NCI-H2171 (cell line): Measurements from ENCODE around the gene SMPD3.

Source experiments
- DNase-seq: peaks from one replicate; lab custom pipeline; 2025; lab: John Stamatoyannopoulos, UW

The SMPD3 gene

DNA sequence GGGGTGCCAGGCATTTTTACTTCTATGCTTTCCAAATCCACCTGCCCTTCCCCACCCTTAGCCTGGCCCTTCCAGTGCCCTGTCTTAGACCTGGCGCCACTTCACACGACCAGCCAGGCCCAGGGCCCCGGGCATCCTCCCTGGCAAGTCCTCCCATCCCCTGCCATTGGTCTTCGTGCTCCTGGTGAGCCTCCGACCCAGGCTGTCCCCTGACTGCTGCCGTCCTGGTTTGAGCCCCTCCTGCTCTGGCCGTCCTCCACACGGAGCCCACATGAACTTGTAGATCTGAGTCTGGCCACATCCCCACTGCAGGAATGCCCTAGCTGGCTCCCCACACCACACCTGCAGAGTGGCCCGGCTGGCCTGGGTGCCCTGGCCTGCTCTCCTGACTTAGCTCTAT is 93.5 kb downstream of the SMPD3 start:
- DNase-seq = no peak

DNA sequence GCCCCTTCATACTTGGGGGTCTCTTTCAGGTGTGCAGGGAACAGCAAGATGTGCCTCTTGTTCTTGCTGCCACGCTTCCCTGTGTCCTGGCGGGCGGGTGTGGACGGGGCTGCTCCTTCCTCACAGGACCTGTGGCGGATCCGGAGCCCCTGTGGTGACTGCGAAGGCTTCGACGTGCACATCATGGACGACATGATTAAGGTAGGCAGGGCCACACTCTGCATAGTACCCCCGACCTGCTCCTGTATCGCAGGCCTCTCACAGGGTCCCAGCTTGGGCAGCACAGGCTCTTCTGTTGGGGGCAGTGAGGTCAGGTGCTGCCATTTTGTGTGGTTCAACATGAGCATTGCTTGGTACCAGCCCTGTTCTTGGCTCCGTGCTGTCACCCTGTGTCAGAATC is 94.9 kb downstream of the SMPD3 start:
- DNase-seq = no peak

DNA sequence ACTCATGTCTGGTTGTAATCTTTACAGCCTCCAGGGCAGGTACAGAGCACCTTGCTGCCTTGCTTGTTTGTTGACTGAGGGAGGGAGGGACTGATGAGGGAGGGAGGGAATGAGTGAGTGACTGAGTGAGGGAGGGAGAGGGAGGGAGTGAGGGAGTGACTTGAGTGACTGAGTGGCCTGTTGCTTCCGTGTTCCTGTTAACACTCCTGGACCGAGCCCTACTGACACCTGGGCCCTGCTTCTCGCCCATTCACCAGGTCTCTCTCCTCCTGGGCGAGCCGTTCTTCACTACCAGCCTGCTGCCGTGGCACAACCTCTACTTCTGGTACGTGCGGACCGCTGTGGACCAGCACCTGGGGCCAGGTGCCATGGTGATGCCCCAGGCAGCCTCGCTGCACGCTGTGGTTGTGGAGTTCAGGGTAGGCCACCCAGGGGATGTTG is 96.3 kb downstream of the SMPD3 start:
- no peak for DNase-seq

DNA sequence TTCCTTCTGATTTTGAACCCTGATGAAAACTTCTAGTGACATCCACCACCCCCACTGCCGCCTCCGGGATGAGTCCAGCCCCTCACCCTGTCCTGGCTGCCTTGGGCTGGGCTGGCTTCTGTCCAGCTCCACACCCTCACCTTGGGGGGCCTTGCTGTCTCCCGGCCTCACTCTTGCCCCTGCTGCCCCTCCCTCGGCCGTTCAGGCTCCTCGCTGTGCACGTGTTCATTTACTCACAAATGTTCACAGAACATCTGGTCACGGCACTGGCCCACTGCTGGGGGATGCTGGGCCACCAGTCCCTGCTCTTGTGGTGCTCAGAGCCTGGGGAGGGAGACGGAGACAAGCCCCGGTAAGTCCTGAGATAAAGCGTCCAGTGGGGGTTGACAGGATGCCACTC is 96.8 kb downstream of the SMPD3 start:
- no peak for DNase-seq

DNA sequence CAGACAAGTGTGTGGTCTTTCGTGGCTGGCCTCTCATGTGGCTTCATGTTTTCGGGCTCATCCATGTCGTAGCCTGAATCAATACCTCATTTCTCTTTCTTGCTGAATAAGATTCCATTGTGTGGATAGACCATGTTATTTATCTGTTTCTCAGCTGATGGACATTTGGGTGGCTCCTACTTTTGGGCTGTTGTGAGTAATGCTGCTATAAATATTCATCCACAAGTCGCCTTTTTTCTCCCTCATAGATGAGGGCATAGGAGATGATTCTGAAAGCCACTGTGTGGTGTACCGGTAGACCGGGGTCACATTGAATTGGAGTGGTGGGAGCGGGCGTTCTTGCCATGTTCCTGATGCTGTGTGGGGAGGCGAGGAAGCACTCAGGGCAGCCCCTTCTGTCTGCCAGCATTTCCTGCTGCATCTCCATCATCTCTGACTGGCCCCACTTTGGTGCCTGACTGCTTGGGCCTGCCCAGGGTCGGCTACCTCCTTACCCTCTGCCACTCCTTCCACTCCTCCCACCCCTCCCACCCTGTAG is 97.4 kb downstream of the SMPD3 start:
- DNase-seq = no peak

DNA sequence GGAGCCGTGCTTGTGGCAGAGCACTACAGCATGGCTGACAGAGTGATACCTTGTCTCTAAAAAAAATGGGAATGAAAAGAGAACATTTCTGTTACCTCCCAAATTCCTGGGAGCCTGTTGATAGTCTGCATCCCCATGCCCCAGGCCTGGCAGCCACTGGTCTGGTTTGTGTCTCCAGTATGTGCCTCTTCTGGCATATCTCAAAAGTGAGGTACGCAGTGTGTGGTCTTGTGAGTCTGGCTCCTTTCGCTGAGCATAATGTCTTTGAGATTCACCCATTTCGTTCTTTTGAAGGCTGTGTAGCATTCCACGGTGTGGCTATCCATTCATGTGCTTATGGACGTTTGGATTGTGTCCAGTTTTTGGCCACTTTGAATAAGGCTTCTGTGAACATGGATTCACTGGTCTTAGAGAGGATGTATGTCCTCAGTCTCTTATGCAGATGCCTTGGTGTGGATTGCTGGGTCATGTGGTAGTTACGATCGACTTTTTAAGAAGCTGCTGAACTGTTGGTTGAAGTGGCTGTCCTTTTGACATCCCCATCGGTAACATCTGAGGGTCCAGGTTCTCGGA is 98.4 kb downstream of the SMPD3 start:
- no peak for DNase-seq

DNA sequence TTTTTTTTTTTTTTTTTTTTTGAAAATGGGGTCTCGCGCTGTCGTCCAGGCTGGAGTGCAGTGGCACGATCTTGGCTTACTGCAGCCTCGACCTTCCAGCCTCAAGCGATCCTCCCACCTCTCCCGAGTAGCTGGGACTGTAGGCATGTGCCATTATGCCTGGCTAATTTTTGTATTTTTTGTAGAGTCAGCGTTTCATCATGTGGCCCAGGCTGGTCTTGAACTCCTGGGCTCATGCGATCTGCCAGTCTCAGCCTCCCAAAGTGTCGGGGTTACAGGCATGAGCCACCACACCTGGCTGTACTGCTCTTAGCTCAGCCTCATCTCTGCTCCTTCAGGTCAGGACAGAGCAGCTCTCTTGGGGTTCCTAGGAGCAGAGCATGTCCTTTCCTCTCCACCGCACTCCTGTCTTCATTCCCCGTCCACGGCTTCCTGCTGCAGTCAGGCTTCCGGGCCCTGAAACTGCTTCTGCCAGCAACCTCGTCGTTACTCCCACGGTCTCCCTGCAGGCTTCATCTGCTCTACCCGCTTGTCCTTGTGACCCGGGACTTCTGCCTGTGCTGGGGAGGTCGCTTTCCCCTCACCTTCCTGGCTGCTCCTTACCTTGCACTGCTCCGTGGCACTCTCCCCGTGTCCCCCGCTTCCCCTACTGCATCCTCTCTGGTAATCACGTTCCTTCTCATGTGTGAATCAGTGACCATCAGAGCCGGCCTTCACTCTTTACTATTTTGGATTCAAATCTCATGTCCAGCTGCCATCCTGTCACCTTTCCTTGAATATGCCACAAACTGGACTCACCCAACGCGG is 99.5 kb downstream of the SMPD3 start:
- no peak for DNase-seq

DNA sequence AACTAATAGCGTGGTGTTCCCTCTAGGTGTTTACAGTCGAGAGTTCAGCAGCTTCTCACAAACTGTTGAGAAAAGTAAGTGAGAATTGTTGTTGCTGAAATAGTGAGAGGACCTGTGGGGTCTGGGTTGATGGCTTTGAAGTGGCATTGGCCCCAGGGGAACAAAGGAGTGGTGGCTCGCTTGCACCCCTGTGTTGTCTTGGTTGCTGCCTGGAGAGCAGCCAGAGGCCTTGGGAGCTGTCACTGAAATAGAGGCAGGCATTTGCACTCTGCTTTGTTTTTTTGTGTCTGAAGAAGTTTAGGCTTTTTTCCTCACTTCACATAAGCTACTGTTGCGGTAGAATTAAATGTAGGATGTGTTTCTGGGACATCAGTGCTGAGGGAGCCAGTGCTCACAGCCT is 100.7 kb downstream of the SMPD3 start:
- no peak for DNase-seq

DNA sequence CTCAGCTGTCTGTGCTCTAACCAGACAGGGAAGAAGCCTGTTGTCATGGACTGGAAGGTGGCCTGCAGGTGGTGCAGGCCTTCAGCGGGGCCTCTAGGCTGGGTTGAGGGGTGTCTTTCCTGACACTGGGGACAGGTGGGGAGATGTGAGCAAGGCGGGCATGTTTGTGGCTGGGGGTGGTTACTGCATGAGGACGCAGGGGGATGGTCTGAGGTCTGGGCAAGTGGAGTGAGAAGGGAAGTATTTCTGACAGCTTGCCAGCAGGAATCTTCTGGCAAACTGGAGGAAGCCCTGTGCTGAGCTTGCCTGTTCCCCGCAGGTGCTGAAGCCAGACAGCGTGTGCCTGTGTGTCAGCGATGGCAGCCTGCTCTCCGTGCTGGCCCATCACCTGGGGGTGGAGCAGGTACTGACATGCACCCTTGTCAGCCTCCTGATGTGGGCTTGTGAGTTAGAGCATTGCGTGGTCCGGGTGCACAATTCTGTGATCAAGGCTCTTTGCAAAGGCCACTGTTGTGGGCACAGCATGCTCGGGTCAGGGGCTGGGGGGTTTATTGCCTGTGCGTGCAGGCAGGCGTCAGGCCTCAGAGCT is 101.3 kb downstream of the SMPD3 start:
- DNase-seq = no peak

DNA sequence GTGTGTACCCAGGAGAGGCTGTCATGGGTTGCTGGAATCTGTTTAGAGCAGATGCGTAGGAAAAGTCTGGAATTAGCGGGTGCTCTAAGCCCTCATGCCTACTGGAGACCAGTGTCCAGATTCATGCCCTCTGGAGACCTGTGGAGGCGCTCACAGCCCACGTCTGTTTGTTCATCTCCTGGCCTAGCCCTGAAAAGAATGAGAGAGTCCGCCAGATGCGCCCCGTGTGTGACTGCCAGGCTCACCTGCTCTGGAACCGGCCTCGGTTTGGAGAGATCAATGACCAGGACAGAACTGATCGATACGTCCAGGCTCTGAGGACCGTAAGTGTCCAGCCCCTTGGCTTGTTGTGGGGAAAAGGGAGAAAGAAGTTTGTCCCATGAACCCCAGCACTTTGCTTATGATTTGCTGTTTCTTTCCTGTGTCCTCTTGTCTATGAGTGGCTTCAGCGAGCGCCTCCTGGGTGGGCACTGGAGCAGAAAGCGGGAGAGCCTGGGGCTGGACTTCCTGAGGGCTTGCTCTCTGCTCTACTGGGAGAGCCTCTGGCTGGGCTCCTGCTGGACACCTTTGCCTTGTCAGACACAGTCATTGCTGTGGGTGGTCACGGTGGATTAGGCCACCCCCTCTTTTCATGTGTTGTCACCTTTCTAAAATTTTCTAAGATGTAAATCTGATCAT is 102.2 kb downstream of the SMPD3 start:
- DNase-seq = no peak

DNA sequence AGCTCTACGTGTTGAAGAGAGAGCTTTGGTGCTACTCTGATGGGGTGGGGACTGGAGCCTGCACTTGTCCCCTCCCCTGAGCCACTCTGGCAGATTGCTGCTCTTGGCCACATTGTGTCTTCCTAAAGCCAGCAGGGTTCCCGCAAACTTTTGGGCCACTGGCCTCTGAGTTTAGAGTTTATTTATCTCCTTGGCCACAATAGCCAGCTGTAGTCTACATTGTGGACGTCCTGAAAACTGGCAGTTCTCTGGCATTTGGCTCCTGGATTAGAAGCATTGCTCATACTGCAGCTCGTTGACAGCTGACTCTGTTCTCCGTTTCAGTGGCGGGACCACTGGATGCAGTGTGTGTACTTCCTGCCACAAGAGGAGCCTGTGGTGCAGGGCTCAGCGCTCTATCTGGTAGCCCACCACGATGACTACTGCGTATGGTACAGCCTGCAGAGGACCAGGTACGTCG is 102.9 kb downstream of the SMPD3 start:
- DNase-seq = no peak

DNA sequence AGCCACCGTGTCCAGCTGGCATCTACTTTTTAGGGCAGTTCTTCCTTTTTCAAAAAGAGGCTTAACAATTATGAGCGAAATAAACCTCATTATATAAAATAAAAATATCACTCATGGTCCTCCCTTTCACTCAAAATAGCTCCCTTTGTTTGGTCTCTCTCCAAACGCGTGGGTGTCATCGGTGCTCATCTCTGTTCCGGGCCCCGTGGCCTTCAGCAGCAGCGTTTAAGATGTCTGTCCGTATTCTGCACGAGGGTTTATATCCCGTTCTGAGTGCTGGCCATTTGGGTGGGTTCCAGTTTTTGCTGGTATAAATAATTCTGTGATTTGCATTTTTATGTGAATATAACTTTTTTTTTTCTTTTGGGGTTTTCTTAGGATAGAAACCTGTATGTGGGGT is 104.1 kb downstream of the SMPD3 start:
- no peak for DNase-seq

DNA sequence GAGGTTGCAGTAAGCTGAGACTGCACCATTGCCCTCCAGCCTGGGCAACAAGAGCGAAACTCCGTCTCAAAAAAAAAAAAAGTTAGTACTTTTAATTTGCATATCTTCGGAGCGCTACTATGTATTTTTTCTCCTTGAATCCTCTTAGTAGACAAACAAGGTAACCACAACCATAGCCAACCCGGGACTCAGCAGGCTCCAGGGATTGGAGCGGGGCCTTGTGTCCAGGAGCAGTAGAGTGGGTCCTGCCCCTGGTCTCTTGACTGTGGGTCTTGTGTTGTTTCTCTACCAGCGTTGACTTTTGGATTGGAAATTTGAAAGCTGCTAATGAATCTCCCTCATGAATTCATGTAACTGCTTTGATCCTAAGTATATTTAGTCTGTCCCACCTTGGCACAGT is 105.2 kb downstream of the SMPD3 start:
- no peak for DNase-seq

DNA sequence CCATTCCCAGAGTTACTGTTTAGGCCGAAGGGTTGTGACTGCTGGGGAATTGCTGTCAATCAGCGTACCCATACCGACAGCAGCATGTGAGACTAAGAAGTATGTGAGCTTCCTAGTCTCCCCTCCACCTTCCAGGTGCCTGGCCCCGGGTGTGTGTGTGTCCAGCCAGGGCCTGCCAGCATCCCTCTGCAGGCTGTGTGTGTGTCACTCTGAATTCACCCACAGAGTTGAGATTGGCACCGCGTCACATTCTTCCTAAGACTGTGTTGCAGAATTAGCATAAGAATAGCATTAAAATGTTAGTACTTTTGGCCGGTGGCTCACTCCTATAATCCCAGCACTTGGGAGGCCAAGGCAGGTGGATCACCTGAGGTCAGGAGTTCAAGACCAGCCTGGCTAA is 105.7 kb downstream of the SMPD3 start:
- no peak for DNase-seq

DNA sequence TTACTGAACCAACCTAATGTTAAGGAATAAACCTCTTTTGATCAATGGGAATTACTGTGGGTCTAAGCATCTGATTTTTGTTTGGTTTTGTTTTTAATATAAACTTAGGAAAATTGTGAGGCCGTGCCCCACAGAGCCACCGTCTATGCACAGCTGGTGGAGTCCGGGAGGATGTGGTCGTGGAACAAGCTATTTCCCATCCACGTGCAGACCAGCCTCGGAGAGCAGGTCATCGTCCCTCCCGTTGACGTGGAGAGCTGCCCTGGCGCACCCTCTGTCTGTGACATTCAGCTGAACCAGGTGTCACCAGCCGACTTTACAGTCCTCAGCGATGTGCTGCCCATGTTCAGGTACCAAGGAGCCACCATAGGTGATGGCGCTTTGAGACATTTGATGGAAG is 109.1 kb downstream of the SMPD3 start:
- DNase-seq = no peak

DNA sequence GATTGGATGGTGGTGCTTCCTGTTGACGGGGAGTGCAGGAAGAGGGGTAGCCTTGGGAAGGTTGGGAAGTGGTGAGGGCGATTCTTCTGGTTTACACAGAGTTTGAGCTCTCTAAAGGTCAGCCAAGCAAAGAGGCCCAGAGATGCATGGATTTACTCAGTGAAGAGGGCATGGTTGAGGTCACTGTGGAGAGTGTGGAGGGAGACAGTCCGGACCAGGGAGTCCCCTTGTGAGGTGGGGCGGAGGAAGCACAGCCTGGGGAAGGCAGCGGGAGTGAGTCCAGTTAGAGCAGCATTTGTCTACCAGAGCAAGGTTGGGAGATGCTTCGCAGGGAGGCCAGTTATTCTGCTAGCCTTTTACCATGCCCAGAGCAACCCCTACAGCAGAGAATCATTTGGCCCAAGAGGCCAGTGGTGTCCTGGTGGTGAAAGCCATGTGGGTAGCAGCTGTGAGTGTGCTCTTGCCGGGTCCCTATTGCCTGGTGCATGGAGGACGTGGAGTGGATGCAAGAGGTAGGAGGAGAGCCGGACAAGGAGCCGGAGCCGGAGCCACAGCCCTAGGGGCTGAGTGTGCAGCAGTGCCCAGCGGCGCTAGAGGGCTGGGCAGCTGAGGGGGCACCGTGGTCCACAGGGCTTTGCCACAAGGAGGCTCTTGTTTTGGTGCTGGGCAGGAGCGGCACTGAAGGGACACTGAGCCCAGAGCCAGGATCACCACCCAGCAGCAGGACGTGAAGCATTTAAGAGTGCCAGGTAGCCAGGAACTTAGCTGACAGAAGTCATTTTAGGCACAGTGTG is 109.8 kb downstream of the SMPD3 start:
- DNase-seq = no peak

DNA sequence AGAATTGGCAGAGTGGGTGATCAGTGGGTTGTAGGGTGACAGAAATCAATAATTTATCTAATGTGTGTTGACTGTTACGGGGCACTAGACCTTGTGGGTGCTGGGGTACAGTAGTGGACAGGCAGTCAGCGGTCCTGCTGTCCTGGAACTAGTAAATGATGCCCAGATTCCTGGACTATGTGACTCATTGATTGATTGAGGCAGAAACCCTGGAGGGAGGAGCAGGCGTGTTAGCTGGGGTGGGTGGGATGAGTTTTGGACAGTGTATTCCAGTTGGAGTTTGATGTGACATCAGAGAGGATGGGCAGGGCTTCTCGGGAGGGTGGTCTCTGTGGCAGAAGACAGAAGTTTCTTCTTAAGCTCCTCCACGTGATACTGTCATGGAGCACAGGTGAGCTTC is 113.1 kb downstream of the SMPD3 start:
- DNase-seq = no peak

DNA sequence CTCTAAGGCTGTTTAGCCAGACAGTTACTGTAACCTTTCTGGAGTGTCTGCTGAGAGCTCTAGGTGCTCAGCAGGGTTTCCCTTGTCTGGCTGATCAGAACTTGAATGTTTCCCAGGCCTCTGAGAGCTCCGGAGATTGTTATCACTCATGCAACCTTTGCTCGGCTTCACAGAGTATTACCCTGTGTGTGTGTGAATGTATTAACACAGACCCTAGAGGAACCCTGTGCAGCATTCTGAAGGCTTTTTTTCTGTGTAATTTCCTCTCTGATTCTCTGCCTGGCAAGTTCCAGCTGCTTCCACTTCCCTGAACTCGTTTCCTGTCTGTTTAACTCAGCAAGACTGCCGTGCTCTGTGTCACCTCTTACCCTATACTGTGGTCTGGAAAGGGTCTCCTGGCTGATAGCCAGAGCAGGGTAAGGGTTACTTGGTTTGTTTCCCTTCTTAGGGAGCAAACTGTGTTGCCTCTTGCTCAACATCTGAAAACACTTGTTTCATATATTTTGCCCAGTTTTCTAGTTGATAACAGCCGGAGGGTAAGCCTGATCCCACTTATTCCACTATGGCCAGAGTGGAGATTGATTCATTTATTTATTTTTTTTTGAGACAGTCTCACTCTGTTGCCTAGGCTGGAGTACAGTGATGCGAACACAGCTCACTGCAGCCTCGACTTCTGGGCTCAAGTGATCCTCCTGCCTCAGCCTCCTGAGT is 115.7 kb downstream of the SMPD3 start:
- DNase-seq = no peak

DNA sequence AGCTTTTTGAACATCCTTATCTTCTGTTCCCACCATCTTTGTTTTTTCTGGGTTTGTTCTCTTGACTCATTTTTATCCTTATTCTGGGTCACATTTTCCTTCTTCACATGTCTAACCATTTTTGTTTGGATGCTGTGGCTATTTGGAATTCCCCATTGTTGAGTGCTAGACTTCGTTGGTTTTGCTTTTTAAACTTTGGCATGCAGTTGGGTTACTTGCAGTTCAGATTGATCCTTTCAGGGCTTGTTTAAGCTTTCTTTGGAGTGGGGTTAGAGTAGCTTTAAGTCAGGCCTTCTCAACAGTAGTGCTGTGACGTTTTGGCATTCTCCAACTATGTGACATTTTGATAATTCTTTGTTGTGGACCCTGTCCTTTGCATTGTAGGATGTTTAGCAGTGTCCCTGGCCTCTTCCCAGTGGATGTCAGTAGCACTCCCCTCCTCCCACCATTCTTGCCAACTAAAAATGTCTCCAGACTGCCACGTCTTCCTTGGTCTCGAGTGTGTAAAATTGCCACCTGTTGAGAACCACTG is 116.4 kb downstream of the SMPD3 start:
- no peak for DNase-seq

DNA sequence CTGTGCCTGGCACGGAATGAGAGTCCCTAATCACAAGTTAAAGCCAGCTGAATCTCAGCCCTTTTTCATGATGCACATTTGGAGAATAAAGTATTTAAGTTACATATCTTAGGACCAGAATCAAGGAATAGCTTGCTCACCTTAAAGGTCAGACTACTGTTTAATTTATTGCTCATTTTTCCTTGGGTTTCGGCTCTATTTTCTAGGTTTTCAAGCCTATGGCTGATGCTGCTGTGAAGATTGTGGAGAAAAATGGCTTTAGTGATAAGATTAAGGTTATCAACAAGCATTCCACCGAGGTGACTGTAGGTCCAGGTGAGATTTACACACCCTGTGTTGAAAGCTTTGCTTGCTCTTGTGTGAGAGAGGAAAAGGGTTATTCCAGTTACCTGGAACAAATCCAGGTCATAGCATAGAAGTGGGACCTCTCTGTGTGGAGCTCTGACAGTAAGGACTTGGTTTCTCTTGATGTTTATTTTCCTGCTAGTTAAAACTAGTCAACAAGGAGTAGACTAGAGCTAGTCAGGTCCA is 119.4 kb downstream of the SMPD3 start:
- DNase-seq = no peak
